GM18907 (cell line): ENCODE results near the gene ITGA1.
"Not testable (repeated sequence)": the region's sequence is repeated elsewhere in the genome, so short reads cannot be mapped to it uniquely, and the experiment has no call there.

Source experiments
- ATAC-seq: cut with Tn5 transposase; IDR thresholded peaks from one replicate; pipeline ENCODE4 v1.9.1; 2021; ENCODE audit warnings: mild to moderate bottlenecking, moderate library complexity; ENCODE audit not compliant: unreplicated experiment

Gene ITGA1

DNA sequence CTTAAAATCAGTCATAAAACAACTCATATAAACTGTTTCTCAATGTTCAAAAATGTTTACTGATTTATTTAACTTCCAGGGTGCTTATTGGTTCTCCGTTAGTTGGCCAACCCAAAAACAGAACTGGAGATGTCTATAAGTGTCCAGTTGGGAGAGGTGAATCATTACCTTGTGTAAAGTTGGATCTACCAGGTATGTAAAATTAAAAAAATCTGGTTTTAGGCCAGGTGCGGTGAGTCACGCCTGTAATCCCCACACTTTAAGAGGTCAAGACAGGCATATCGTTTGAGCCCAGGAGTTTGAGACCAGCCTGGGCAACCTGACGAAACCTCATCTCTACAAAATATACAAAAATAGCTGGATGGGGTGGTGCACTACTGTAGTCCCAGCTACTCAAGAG, 73.7 kb downstream of the ITGA1 start:
- no peak for ATAC-seq

DNA sequence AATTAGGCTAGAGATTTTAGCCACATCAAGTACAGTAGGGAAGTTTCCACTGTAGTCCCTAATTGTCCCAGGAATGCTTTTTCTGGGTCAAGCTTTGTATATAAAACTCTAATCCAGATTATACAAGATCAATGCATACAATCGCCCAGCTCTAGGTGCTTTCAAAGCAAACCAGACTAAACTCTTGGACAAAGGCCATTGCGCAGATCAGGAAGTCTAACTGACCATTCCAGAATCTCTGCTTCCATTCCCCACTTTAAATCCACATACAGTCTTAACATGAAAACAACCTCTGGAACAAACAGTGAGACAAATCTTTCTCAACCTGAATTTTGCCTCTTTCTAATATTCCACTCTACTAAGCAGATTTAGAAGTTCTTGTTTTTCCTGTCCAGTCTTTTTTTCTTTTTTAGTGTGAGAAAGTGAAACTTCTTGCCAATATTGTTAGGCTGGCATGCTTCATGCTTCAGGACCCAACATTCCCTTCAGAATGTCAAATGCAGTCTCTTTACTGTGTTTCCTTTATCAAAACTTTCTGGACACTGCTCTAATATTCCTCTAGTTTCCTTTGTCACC, 76.1 kb downstream of the ITGA1 start:
- no peak for ATAC-seq

DNA sequence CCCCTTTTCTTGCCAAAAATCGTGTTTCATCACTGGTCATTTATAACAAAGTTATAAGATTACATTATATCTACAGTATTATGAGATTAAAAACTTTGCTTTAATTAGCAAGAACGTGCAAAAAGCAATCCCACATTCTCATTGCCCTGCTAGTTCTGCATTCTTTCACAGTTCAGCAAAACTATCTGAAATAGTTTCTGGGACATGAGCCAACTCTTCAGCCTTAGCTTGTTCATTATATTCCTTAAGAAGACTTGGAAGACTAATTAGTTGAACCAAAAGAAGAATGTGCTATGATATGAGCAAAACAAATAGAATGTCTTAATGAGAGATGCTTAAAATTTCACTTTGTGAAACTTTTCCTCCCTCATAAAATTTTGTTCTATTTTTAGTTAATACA, 76.7 kb downstream of the ITGA1 start:
- no peak for ATAC-seq

DNA sequence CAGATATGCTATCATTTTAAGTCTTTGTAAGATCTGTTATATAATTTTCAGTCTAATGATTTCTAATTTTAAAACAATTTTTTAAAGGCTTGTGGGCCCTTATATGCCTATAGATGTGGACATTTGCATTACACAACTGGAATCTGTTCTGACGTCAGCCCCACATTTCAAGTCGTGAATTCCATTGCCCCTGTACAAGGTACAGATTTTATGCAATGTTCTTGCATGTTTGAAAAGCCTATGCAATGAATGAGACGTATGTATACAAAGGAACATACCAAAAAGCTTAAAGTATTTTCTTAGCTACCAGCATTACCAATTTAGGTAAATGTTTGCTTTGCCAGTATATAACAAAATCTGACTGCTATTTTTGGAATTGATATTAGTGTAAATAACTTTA, 77.2 kb downstream of the ITGA1 start:
- no peak for ATAC-seq

DNA sequence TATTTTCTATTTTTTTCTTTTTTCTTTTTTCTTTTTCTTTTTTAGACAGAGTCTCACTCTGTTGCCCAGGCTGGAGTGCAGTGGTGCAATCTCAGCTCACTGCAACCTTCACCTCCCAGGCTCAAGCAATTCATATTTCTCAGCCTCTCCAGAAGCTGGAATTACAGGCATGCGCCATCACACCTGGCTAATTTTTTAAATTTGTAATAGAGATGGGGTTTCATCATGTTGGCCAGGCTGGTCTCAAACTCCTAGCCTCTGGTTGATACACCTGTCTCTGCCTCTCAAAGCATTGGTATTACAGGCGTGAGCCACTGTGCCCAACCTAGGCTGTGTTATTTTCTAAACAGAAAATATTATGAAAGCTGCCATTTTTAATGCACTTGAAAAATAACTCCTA, 78.3 kb downstream of the ITGA1 start:
- ATAC-seq: not testable (repeated sequence)

DNA sequence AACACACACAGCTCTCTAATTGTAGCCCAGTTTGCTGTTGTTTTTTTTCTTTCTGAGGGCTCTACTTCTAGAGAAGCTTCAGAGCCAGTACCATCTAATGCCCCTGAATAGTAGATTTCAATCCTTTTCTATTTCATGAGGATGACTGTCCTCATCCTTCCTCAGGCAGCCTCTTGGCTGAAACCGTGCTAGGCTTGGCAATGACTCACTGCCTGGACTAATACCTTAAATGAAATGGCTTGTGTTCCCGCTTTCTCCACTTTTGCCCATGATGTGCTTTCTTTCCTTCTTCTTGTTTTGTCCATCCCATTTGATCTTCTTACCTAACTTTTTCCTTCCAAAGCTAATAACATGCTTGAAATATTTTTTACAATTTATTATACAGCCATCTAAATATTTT, 80.1 kb downstream of the ITGA1 start:
- ATAC-seq: no peak

DNA sequence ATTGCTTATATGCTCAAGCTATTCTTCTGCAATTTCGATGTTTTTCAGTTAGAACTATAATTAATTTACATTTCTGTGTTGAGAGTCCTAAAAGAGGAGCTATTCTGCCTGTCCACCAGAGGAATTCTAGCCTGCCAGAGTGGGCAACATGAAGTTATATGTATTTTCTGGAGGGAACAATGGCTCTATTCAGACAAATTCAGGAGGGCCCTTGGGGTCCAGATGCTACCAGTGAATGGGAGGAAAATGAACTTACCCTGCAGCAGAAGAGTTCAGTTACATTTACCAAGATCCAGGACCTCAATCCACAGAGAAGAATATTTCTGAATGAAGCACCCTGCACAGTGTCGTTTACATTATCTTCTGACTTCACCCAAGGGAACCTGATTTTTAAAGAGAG, 80.7 kb downstream of the ITGA1 start:
- no peak for ATAC-seq

DNA sequence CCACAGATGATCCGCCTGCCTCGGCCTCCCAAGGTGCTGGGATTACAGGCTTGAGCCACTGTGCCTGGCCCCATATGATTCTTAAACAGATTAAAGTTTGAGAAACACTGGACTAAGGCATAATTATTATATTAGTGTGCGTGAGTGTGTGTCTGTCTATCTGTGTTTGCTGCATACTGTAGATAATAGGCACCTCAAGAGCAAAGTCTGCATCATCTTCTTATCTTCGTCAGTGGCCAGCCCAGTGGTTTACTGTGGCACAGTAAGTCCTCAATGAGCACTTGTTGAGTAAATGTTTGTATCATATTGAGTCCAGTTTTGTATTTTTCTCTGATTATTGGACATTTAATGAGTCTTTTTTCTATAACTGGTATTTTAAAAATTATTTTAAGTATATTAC, 81.7 kb downstream of the ITGA1 start:
- no peak for ATAC-seq

DNA sequence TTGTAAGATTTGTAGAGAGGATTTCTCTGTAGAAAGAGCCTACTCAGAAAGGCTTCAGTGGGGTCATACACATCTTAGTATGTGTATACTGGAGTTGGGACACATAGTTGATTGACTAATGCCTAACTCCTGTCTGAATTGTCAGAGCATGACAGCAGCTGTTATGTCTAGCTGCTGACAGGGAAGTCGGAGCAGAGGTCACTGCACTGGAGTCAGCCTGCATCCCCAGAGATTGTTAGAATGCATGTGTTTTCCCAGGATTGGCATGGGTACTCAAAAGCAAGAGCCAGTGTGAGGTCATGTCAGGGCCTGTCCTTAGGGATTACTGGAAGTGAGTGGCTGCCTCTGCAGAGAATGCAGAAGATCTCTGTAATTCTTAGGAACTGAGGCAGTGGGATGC, 82.7 kb downstream of the ITGA1 start:
- no peak for ATAC-seq

DNA sequence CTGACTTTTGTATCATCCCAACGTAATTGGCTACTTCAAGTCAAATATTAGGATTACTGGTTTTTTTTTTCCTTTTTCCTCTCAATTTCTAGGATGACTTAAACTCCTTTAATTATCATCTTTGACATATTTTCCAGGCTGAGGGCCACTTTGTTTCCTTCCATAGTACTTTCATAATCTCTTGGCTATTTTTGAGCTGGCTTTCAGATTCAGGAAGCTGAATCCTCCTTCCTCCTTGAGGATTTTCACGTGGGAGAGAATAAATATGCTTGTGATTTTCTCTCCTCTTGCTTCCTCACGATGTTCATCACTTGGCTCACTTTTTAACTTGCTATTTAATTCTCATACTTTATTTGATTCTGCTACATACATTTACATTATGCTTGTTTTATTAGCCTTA, 88.1 kb downstream of the ITGA1 start:
- ATAC-seq: no peak

DNA sequence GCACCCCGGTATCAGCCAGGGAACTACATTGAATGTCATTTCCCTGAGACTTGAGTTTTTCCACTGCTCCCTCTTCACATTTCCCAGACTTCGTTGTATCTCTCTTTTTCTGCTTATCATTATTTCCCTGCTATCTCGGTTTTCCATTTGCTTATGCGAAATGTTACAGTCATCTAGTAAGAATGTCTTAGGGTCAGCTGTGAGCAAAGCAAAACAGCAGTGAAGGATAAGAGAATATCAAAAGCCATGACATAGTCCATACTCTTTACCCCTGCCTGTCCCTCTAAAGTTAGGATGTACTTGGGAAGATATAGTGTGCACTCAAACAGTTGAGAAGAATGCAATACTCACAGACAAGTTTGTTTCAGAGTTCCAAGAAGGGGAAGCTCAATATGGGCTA, 88.7 kb downstream of the ITGA1 start:
- ATAC-seq: no peak

DNA sequence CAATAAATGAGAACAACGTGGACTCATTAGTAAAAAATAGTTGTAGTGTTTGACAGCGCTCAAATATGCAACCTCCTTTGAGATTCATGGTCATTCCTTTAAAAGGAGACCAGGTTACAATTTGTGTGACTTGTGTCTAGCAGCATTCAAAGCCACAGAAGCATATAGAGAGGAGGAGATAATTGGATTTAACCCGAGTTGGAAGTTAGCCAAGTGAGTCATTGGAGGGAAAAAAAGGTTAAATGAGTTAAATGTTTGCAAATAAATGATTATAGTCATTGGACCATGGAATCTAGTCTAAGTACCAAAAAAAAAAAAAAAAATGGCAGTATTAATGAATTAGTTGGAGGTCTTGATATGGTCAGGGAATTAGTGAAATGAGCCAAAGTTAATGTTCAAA, 90.9 kb downstream of the ITGA1 start:
- no peak for ATAC-seq

DNA sequence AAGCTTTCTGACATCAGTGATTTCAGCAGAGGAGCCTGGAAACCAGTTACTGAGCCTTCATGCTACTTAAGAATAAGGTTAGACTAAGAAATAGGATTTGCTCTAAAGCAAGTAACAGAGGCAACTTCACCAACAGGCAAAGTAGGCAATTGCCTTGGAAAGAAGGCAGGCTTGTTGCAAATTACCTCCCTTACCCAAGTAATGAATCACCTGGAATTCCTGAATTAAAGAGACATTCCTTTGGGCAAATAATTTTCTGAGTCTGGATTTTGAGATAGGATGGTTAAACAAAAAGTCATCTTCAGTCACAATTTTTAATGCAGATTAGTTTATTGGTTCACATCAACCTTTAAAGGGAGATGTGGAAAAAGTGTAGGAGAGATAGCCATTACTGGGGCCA, 92.8 kb downstream of the ITGA1 start:
- no peak for ATAC-seq

DNA sequence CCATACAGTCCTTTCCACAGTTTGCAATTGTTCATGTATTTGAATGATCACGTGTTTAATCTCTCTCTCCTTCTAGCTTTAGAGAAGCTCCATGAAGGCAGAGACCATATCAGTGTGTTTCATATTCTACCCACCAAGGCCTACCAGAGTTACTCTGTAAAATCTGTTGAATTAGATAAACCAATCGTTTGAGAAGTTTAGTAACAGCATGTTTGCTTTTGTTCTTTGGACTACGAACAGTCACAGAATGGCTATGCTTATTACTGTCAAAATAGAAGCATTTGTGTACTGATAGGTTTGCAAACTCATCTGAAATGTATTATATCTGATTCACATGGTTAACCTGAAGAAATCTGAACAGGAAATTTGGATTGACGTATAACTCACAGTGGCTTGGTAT, 93.8 kb downstream of the ITGA1 start:
- no peak for ATAC-seq

DNA sequence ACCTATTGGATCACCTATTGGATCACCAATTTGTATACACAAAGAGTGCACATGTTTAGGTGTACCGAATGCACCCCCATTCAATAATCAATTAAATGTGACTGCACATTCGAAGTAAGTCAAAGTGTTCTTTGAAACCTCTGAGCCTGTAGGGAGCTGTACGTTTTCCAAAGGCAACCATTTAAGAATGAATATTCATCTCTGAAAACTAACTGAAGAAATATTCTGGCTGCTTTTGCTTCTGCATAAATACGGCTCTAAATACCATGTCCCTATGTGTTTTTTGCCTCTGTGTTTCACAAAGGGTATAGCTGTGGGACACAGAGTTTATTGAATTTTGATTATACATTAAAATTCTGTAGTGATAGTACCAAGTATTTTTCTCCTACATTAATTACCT, 95.4 kb downstream of the ITGA1 start:
- ATAC-seq: no peak

DNA sequence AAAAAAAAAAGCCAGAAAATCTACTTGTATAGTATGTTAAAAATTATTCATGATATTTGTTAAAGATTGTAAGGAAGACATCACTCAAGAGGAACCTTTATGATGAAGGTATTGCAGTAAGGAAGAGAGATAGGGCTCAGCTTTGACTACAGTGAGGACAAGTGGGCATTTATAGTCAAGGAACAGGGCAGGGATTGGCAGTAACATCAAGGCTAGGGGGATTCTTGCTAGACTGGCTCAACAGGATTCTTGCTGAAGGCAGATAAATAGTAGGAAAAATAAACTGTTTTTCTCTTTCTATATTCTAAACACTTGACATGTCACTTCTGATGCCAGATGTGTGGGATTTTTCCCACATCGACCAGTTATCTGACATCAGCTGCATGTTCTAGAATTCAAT, 96.7 kb downstream of the ITGA1 start:
- ATAC-seq: no peak

DNA sequence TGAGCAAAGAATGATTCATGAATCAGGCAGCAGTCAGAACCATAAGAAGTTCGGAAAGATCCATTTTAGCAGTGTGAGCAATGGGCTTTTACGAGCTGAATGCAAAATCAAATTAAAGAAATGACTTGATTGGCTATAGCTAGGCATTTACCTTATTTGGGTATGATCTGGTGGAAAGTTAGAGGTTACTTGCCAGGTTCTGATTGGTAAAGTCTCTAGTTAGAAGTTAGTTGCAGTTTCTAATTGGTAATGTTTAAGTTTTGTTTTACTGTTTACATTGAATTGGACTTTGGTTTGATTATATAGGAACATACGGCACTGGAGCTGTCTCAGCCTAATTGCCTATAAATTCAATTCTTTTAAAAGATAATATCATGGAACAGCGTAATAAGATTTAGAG, 97.9 kb downstream of the ITGA1 start:
- no peak for ATAC-seq

DNA sequence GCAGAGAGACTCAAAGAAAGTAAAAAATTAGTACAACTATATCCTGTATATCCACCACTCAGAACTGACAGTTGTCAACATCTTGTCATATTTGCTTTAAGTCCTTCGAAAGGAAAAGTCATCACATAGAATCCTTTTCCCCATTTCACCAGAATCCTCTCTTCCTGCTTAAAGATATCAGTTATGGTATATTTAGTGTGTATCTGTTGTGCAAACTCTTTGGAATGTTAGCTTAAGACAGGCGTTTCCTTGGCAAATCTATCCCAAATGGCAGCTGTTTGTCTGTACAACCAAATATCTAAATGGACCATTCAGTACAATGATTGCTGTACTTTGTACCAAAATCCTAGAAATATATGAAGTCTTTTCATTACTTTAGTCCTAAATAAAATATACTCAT, 98.5 kb downstream of the ITGA1 start:
- ATAC-seq: no peak

DNA sequence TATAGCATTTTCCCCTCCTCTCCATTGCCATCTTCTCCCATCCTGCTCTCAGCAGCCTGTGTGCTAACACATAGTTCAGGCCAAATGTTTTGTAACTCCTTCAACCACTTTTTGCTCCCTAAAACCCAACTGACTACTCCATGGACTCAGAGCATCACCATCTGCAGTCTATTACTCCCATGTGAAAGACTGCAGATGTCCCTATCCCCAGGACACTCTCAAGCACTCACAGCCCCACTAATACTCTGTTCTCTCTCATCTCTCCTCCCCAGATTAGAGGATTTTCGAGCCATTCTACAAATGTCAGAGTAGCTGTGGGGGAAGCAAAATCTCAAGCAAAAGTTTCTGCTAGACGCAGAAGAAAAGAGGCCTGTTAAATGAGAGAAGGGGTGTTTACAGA, 99.3 kb downstream of the ITGA1 start:
- ATAC-seq: no peak

DNA sequence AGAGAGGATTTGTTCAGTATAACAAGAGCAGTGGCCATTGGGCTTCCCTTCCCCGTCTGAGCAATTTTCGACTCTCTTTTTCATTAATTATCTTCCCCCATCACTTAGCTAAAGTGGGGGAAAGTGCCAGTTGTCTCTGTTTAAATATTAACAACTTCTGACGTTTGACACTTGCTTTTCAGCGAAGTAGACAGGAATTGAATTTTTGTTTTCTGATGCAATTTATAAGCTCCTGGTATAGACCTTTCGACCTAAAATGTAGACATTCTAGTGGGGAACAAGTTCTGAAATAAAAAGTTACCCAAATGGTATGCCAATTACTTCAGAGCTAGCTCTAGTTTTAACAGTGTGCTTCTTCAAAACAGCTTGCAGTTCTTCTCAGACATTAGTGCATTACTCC, 100.6 kb downstream of the ITGA1 start:
- ATAC-seq: no peak

DNA sequence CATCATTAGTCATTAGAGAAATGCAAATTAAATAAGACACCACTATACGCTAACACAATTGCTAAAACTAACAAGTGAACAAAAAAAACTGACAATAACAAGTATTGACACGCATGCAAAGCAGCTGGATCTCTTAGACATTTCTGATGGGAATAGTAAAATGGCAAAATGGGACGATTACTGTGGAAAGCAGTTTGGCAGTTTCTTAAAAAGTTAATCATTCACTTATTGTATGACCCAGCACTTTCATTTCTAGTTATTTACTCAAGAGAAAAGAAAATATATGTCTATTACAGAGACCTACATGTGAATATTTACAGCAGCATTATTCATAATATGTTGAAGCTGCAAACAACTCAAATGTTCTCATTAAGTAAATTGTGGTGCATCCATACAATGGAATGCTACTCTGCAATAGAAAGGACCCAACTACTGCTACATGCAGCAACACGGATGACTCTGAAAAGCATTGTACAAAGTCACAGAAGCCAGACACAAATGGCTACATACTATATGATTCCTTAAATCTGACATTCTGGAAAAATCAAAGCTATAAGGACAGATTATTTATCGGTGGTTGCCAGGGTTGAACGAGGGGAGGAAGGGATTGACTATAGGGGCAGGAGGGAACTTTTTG, 104.6 kb downstream of the ITGA1 start:
- ATAC-seq: peak; percentile 47

DNA sequence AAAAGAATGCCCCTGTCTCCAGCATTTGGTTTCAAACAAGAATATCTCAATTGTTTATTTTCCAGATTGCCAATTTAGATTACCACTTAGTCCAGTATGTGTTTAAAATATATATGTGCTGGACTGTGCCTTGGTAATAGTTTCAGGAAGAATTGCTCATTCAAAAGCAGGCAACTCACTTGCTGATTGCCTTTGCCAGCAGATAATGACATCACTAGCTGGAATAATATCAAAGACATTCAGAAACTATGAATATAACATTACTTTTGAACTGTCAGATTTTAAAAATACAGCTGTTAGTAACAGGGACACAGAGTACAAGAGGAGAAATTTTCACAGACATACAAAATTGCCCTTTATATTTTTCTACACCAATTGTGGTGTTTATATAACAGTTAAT, 105.4 kb downstream of the ITGA1 start:
- no peak for ATAC-seq

DNA sequence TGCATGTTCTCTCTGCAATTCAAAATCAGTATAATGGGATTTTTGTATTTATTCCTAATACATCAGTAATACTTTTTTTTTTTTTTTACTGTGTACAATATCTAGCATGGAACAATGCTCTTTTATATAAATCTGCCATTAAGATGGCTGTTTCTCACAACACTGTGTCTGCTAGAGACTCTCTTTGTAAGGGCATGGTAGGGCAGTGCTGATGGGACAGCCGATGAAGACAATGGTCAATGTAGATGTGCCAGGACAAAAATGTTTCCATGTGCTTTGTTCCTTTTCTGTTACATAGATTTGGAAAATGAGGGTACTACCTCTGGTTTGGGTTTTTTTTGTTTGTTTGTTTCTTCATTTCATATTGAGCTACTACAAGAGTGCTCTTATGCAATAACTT, 106.1 kb downstream of the ITGA1 start:
- no peak for ATAC-seq
